Stimulated activated CD8-positive, alpha-beta memory T cell treated with anti-CD3 and anti-CD28 coated beads, Interleukin-7, amount 100 ng/mL, for 48 hours (primary cell): ENCODE measurements around the gene SORCS2.

Experiments used
- DNase-seq, 2 donors: peaks; one replicate each; pipeline ENCODE4 v3.0.0-alpha.2; 2020; ENCODE audit warnings: low read depth in 1 of 2; ENCODE audit errors: extremely low read depth in 1 of 2

SORCS2 gene

GRCh38 chr4:7668826-7669225 lies 476.5 kb downstream of the SORCS2 start:
- DNase-seq: no peak

- no peak for DNase-seq
Measured at GRCh38 chr4:7672601-7673000, 480.3 kb downstream of the SORCS2 start.

- no peak for DNase-seq
Measured at GRCh38 chr4:7673121-7673520, 480.8 kb downstream of the SORCS2 start.

- DNase-seq: no peak
Measured at GRCh38 chr4:7674706-7675105, 482.4 kb downstream of the SORCS2 start.

GRCh38 chr4:7675136-7675535 lies 482.8 kb downstream of the SORCS2 start:
- DNase-seq: no peak

GRCh38 chr4:7675612-7676320 lies 483.4 kb downstream of the SORCS2 start:
- no peak for DNase-seq

- DNase-seq: no peak
Measured at GRCh38 chr4:7676398-7676922, 484.1 kb downstream of the SORCS2 start.

GRCh38 chr4:7677086-7677485 lies 484.7 kb downstream of the SORCS2 start:
- DNase-seq: no peak

- no peak for DNase-seq
Measured at GRCh38 chr4:7677799-7678301, 485.5 kb downstream of the SORCS2 start.

GRCh38 chr4:7678318-7678852 lies 486.0 kb downstream of the SORCS2 start:
- no peak for DNase-seq

- DNase-seq: no peak
Measured at GRCh38 chr4:7679406-7680040, 487.2 kb downstream of the SORCS2 start.

- DNase-seq: no peak
Measured at GRCh38 chr4:7680106-7680505, 487.8 kb downstream of the SORCS2 start.

GRCh38 chr4:7680731-7681130 lies 488.4 kb downstream of the SORCS2 start:
- no peak for DNase-seq

GRCh38 chr4:7683126-7683703 lies 490.9 kb downstream of the SORCS2 start:
- DNase-seq: no peak

GRCh38 chr4:7684294-7684693 lies 492.0 kb downstream of the SORCS2 start:
- no peak for DNase-seq

GRCh38 chr4:7686070-7686870 lies 493.9 kb downstream of the SORCS2 start:
- no peak for DNase-seq

GRCh38 chr4:7687006-7687405 lies 494.7 kb downstream of the SORCS2 start:
- no peak for DNase-seq

GRCh38 chr4:7687796-7688195 lies 495.5 kb downstream of the SORCS2 start:
- DNase-seq: no peak

GRCh38 chr4:7689773-7690693 lies 497.7 kb downstream of the SORCS2 start:
- DNase-seq: no peak

GRCh38 chr4:7691061-7691460 lies 498.7 kb downstream of the SORCS2 start:
- DNase-seq: no peak
